HG02759 (cell line): ENCODE data around the gene LAGE3.
"Not testable (repeated sequence)": the region's sequence is repeated elsewhere in the genome, so short reads cannot be mapped to it uniquely, and the experiment has no call there.

Experiments
- ATAC-seq: cut with Tn5 transposase; IDR thresholded peaks from one replicate; pipeline ENCODE4 v1.9.1; 2021; ENCODE audit warnings: mild to moderate bottlenecking, moderate library complexity; ENCODE audit not compliant: unreplicated experiment

Gene LAGE3

GRCh38 chrX:154502989-154503388, 23.9 kb upstream of the LAGE3 start:
- no peak for ATAC-seq

GRCh38 chrX:154502098-154502497, 23.0 kb upstream of the LAGE3 start:
- ATAC-seq, result no peak

GRCh38 chrX:154501423-154501822, 22.3 kb upstream of the LAGE3 start:
- ATAC-seq, result not testable (repeated sequence)

- ATAC-seq, result not testable (repeated sequence)
These were observed 17.6 kb upstream of the LAGE3 start for GRCh38 chrX:154496591-154497137.

- ATAC-seq, result no peak
These were observed 16.4 kb upstream of the LAGE3 start for GRCh38 chrX:154495472-154495922.

- no peak for ATAC-seq
These were observed 15.6 kb upstream of the LAGE3 start for GRCh38 chrX:154494715-154495114.

- ATAC-seq, result peak; percentile 82
These were observed 11.5 kb upstream of the LAGE3 start, which contains the start of gene SLC10A3 for GRCh38 chrX:154490414-154491083. Gene SLC10A3 (minus strand): TSS chrX:154490629. CDS start chrX:154488940, 1,689 bp downstream.

- peak; percentile 26 for ATAC-seq
These were observed 10.9 kb upstream of the LAGE3 start for GRCh38 chrX:154490021-154490413.

- no peak for ATAC-seq
These were observed 10.1 kb upstream of the LAGE3 start for GRCh38 chrX:154489182-154489581.

- ATAC-seq, result no peak
These were observed 9.4 kb upstream of the LAGE3 start for GRCh38 chrX:154488336-154489075.

GRCh38 chrX:154487518-154488290, 8.6 kb upstream of the LAGE3 start:
- no peak for ATAC-seq

- peak; percentile 38 for ATAC-seq
These were observed 7.5 kb upstream of the LAGE3 start, which contains the start of gene UBL4A for GRCh38 chrX:154486396-154487207. Gene UBL4A (minus strand): TSS chrX:154486615. CDS start chrX:154486584, 31 bp downstream.

GRCh38 chrX:154486052-154486395, 6.9 kb upstream of the LAGE3 start:
- no peak for ATAC-seq

- ATAC-seq, result no peak
These were observed 6.3 kb upstream of the LAGE3 start for GRCh38 chrX:154485150-154486051.

- no peak for ATAC-seq
These were observed 5.4 kb upstream of the LAGE3 start for GRCh38 chrX:154484255-154485149.

- ATAC-seq, result no peak
These were observed 4.2 kb upstream of the LAGE3 start for GRCh38 chrX:154483325-154483724.

- no peak for ATAC-seq
These were observed 3.7 kb upstream of the LAGE3 start for GRCh38 chrX:154482786-154483185.

- ATAC-seq, result no peak
These were observed 3.0 kb upstream of the LAGE3 start for GRCh38 chrX:154481911-154482601.
